HG02973 (cell line): ENCODE data around the gene VSTM1.

Source experiments
- ATAC-seq: cut with Tn5 transposase; IDR thresholded peaks from one replicate; pipeline ENCODE4 v1.9.1; 2021; ENCODE audit warnings: moderate library complexity; ENCODE audit not compliant: unreplicated experiment

The VSTM1 gene

GRCh38 chr19:54013866-54014265 lies 49.8 kb downstream of the VSTM1 start:
- no peak for ATAC-seq

GRCh38 chr19:54011507-54012211 lies 52.0 kb downstream of the VSTM1 start:
- no peak for ATAC-seq

- ATAC-seq = no peak
Observed at GRCh38 chr19:54010474-54010873, 53.2 kb downstream of the VSTM1 start.

GRCh38 chr19:54009440-54009839 lies 54.3 kb downstream of the VSTM1 start:
- no peak for ATAC-seq

DNA sequence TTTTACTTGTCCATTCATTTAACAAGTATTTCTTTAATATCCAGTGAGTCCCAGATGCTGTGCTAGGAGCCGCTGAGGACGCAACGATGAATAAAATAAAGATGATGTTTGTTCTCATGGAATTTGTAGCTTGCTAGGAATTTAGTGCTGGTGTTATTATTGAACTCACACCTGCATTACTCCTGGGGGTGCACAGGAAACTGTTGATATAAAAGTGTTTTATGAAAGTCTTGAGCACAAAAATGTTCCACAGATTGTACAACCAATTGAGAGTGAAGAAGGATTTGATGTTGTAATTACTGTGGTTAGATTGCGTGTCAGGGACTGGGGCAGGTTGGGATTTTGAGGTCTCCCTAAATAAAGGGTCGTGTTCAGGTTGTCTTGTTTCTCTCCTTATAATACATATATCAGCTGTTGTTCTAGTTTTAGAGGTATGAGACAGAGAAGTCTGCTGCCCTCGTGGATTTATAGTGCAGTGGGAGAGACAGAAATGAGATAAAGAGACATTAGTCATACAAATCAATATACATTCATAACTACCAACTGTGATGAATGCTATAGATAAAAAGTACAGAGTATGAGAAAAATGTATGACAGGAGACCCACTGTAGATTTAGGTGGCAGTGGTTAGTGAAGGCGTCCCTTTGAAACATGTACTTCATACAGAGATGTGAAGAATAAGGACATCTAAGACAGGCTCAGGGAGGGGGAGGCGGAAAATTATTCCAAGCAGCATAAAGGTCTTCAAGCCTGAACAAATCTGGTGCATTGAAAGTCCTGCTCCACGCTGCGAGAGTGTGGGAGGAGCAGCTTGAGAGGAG lies 61.0 kb downstream of the VSTM1 start:
- ATAC-seq = no peak

- no peak for ATAC-seq
Observed at GRCh38 chr19:54001496-54001895, 62.2 kb downstream of the VSTM1 start.

DNA sequence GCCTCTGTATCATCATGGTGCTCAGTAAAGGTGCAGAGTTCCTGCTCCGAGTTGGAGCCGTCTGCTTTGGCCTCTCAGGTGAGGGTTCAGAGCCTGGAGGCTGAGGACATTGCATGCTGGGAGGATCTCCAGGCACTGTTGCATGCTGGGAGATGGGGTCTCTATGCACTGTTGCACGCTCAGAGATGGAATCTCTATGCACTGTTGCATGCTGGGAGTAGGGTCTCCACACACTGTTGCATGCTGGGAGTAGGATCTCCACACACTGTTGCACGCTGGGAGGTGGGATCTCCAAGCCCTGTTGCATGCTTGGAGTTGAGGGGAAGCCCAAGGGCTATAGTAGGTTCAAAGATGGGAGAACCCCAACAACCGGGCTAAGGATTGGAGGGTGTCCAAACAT lies 64.0 kb downstream of the VSTM1 start:
- ATAC-seq = no peak

- no peak for ATAC-seq
Observed at GRCh38 chr19:53998223-53998622, 65.5 kb downstream of the VSTM1 start.

DNA sequence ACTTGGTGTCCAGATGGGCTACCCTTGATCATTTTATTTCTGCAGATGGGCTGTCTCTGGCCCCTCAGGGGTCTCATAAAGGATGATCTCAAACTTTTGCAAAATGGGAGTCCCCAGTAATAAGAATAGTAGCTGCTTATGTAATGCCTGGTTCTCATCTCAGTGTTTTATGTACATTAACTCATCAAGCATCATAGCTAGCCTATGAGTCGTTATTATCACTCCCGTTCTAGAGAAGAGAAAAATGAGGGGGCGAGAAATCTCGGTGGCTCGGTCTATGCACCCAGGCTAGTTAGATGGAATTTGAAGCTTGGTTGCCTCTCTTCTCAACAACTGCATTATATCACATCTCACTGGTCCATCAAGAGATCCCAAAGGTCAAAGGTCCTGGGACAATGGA lies 68.9 kb downstream of the VSTM1 start:
- no peak for ATAC-seq

- no peak for ATAC-seq
Observed at GRCh38 chr19:53993448-53993847, 70.2 kb downstream of the VSTM1 start.

DNA sequence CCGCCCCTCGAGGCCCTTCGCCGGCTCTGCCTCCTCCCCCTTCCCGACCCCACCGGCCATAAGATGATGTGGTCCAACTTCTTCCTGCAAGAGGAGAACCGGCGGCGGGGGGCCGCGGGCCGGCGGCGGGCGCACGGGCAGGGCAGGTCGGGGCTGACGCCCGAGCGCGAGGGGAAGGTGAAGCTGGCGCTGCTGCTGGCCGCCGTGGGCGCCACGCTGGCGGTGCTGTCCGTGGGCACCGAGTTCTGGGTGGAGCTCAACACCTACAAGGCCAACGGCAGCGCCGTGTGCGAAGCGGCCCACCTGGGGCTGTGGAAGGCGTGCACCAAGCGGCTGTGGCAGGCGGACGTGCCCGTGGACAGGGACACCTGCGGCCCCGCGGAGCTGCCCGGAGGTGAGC lies 70.9 kb downstream of the VSTM1 start:
- ATAC-seq = no peak

DNA sequence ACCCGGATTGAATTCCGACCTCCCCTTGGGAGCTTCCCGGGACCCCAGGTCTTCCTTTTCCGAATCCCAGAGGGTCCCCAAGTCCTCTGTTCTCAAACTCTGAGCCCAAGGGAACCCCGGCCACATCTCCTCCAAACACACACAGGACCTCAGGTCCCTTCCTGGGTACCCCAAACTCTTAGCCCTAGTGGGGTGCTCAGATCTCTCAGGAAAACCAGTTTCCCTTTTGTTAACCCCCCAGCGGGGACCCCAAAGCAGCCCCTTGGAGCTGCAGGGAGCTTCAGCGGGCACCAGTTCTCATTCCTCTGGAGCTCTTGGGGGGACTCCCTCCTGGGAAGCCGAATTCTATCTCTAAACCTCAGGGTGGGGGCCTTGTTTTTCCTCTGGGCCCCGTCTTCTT lies 71.5 kb downstream of the VSTM1 start:
- no peak for ATAC-seq

GRCh38 chr19:53991224-53992113 lies 72.2 kb downstream of the VSTM1 start, which contains the start of gene CACNG6:
Gene CACNG6, plus strand, starts transcription at chr19:53991637. Its CDS starts 1,241 bp downstream, at chr19:53992878.
- no peak for ATAC-seq
